Kidney (tissue), 14 donors: ENCODE data around the gene TOR1A. TPM values are rescaled to one million over a fixed set of nuclear protein-coding genes. Genes with fewer than 3 reads are reported as not detected.

ENCODE experiments used
- DNase-seq, 5 donors: peaks; one replicate each; pipeline ENCODE4 v3.0.0-alpha.2; 2013 to 2020
- FAIRE-seq: peaks from 2 replicates; lab custom pipeline; 2012; peaks lifted over from hg19 to GRCh38; lab: Jason Lieb, UNC
- H3K27ac ChIP-seq, 2 donors: one replicate each; pipeline ENCODE4 v1.7.0; 2013; ENCODE audit warnings: low read depth in 2 of 2, low read length in 2 of 2, inconsistent platforms in 1 of 2
- H3K27me3 ChIP-seq: one replicate; pipeline ENCODE4 v1.7.1; 2013; ENCODE audit warnings: low read length, inconsistent platforms; ENCODE audit not compliant: control insufficient read depth, insufficient read depth
- H3K36me3 ChIP-seq, 3 donors: one replicate each; pipeline versions ENCODE4 v1.7.0 to v1.7.1; 2013; ENCODE audit warnings: low read length in 3 of 3, control low read depth in 1 of 3, inconsistent platforms in 1 of 3; ENCODE audit not compliant: insufficient read depth in 3 of 3, control insufficient read depth in 2 of 3
- H3K4me1 ChIP-seq, 3 donors: one replicate each; pipeline versions ENCODE4 v1.7.0 to v1.7.1; 2013; ENCODE audit warnings: low read length in 3 of 3, inconsistent platforms in 1 of 3, low read depth in 1 of 3; ENCODE audit not compliant: control insufficient read depth in 2 of 3, insufficient read depth in 2 of 3
- H3K4me3 ChIP-seq, 3 donors: one replicate each; pipeline versions ENCODE4 v1.7.0 to v1.8.1; 2013; ENCODE audit warnings: low read length in 3 of 3, control low read depth in 1 of 3, inconsistent platforms in 1 of 3
- H3K9ac ChIP-seq, 3 donors: one replicate each; pipeline versions ENCODE4 v1.7.0 to v1.7.1; 2013; ENCODE audit warnings: low read length in 3 of 3, control low read depth in 1 of 3, inconsistent platforms in 1 of 3
- H3K9me3 ChIP-seq, 3 donors: one replicate each; pipeline versions ENCODE4 v1.7.0 to v1.7.1; 2013; ENCODE audit warnings: low read length in 3 of 3, control low read depth in 1 of 3, inconsistent platforms in 1 of 3; ENCODE audit not compliant: control insufficient read depth in 2 of 3, insufficient read depth in 1 of 3
- CTCF ChIP-seq: IDR thresholded peaks from 3 replicates; pipeline ENCODE4 v1.5.1; 2012; ENCODE audit warnings: mild to moderate bottlenecking, moderate library complexity, borderline replicate concordance; ENCODE audit not compliant: insufficient read depth; ENCODE audit errors: extremely low read depth
- intact Hi-C: fragments of 100-400 bp; cut with DNase I; formaldehyde crosslinking; loops from one replicate; pipeline ENCODE4 v1.11.1; 2022
- polyA plus RNA-seq: library from polyadenylated mRNA; stranded (reverse); fragments of 350-450 nt; fragmentation: Illumina TruSeq; extraction: RNeasy Lipid Tissue Mini Kit (QIAGEN cat#74804); gene quantifications from one replicate; pipeline ENCODE4 v1.2.3, GENCODE V29; 2014; ENCODE audit warnings: low read depth, low replicate concordance; ENCODE audit not compliant: insufficient read depth
- total RNA-seq: library from RNA; stranded (reverse); fragmentation: NEBNext Ultra II Directional; extraction: Animal tissue kit (Norgen Biotek cat#: 25700); gene quantifications from one replicate; pipeline ENCODE4 v1.2.1, GENCODE V29; 2021
- donor health status: control.
- donor health status: control.
- donor health status: control.
- donor health status: control.
- donor health status: control.
- donor health status: DM: yes; HTN: yes; CAD: no.
- donor health status: Normal renal cell carcinoma (clear cell type).

The TOR1A gene
- total and polyA plus RNA-seq, 2 donors from 2014 or later = 24.6 to 29.2 TPM

DNA sequence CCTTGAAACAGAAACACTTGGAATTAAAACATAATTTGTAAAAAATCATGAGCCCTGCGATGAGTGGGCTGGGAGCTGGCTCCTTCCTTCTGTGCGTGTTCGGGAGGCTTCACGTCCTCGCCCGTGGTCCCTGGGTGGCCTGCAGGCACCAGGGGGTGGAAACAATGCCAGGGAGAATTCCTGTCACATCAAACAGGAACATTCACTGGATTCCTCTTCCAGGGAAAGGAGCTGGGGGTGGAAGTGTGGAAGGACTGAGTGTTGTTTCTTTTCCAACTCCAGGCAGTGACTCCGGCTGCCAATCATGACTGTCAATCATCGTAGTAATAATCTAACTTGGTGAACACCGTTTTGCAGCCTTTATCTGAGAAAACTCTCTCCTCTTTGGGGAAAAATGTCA is 10.3 kb downstream of the TOR1A start:
- DNase-seq (no peak), FAIRE-seq (no peak)
- Histone ChIP-seq H3K36me3 (peaks cover 2 to 29% (median 22%) of the 10 kb centered on the region in 3 donors), H3K27ac (no peak overlapping the region), H3K9ac (no peak overlapping the region), H3K4me3 (no peak overlapping the region), H3K27me3 (no peaks in the 10 kb centered on the region), H3K4me1 (no peaks in the 10 kb centered on the region), H3K9me3 (no peaks in the 10 kb centered on the region)
- intact Hi-C loops = no loop called here
- no peak for TF ChIP-seq CTCF

DNA sequence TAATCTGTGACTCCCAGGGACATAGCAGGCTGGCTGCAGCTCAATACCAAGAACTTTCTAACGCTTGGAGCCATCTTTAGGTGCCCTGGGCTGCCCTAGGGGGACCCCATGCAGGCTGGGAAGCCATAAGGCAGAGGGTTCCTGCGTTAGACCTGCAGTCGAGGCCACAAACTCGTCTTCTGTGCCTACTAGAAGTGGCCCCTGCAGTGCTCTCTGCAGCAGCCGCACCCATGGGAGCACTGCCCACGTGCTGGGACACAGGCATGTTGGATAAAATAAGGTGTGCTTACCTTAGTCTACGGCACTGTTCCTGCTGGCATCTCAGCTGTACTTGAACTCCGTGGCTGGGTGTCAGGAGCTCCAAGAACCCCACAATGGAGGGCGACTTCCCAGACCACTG is 11.6 kb downstream of the TOR1A start:
- Histone ChIP-seq H3K9me3 (no peaks in the 10 kb centered on the region), H3K27me3 (no peaks in the 10 kb centered on the region), H3K4me1 (no peaks in the 10 kb centered on the region), H3K9ac (no peak overlapping the region), H3K36me3 (peaks cover 0 to 24% (median 16%) of the 10 kb centered on the region in 3 donors), H3K27ac (no peak overlapping the region), H3K4me3 (no peak overlapping the region)
- intact Hi-C loops = no loop called here
- no peak for FAIRE-seq
- TF ChIP-seq CTCF = no peak
- no peak for DNase-seq

DNA sequence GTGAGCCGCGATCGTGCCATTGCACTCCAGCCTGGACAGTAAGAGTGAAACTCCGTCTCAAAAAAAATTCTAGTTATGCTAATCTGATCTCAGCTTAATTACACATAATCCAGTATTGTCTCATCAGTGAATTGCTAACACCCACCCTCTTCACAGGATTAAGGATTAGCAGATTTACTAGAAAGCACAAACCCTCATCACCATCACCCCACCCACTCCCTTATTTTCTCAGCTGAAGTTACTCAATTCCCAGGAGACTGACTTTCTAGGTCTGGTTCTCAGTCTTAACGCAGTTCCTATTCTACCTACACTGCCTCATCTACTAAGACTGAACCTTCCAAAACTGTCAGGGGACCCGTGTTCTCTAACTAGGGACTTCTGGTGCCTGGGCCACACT is 12.0 kb downstream of the TOR1A start:
- Histone ChIP-seq H3K4me3 (no peak overlapping the region), H3K27me3 (no peaks in the 10 kb centered on the region), H3K27ac (no peak overlapping the region), H3K4me1 (no peaks in the 10 kb centered on the region), H3K9ac (no peak overlapping the region), H3K36me3 (peaks cover 3 to 25% (median 18%) of the 10 kb centered on the region in 3 donors), H3K9me3 (no peaks in the 10 kb centered on the region)
- intact Hi-C loops = no loop called here
- no peak for DNase-seq
- no peak for FAIRE-seq
- no peak for TF ChIP-seq CTCF

DNA sequence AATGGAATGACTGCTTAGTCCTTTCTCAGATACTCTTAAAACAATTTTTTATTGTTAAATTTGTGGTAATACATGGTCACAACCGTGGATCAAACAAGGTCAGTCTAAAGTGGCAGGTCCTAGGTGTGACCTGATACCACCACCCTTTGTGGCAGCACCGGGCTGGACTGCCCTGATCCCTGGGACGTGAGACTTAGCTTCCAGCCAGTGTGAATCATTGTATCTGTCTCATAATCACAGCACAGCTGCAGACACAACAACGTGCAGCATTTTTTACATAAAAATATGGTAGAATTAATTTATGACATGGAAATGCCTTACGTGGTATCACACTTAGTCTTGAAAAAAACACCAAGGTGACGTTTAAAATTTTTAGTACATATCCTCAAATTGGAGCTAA is 13.1 kb downstream of the TOR1A start:
- H3K27me3 ChIP-seq = no peaks in the 10 kb centered on the region
- TF ChIP-seq CTCF = no peak
- H3K4me3 ChIP-seq = no peak overlapping the region
- DNase-seq = no peak
- H3K9ac ChIP-seq = no peak overlapping the region
- no peak overlapping the region for H3K27ac ChIP-seq
- no peak for FAIRE-seq
- no peaks in the 10 kb centered on the region for H3K9me3 ChIP-seq
- H3K4me1 ChIP-seq = no peaks in the 10 kb centered on the region
- intact Hi-C loops = no loop called here
- H3K36me3 ChIP-seq = peaks cover 3 to 16% (median 15%) of the 10 kb centered on the region in 3 donors
